Mesendoderm (in vitro differentiated cells): ENCODE results near the gene HAX1. TPM values are rescaled to one million over a fixed set of nuclear protein-coding genes. Genes with fewer than 3 reads are reported as not detected.

Source experiments
- DNase-seq: peaks from one replicate; pipeline ENCODE4 v3.0.0; 2013
- H2AK5ac ChIP-seq: 2 replicates; pipeline ENCODE4 v1.6.1; 2013; ENCODE audit warnings: low read length, inconsistent platforms
- H2BK120ac ChIP-seq: 2 replicates; pipeline ENCODE4 v1.6.1; 2013; ENCODE audit warnings: low read depth, mild to moderate bottlenecking, low read length, moderate library complexity, mixed read lengths
- H2BK15ac ChIP-seq: replicated peaks from 2 replicates; pipeline ENCODE4 v1.6.1; 2013; ENCODE audit warnings: low read depth, mild to moderate bottlenecking, moderate library complexity
- H2BK5ac ChIP-seq: 2 replicates; pipeline ENCODE4 v1.6.1; 2013; ENCODE audit warnings: low read length, inconsistent platforms
- H3K18ac ChIP-seq: 2 replicates; pipeline ENCODE4 v1.6.1; 2013; ENCODE audit warnings: mild to moderate bottlenecking, low read length, mixed read lengths
- H3K23ac ChIP-seq: one replicate; pipeline ENCODE4 v1.6.1; 2013; ENCODE audit warnings: low read length
- H3K27ac ChIP-seq: 2 replicates; pipeline ENCODE4 v1.5.1; 2013; ENCODE audit warnings: low read depth, mild to moderate bottlenecking, inconsistent platforms, low read length, moderate library complexity
- H3K27me3 ChIP-seq: 2 replicates; pipeline ENCODE4 v1.6.1; 2013; ENCODE audit warnings: low read length, control low read depth, mild to moderate bottlenecking, inconsistent platforms; ENCODE audit not compliant: insufficient read depth, poor library complexity
- H3K36me3 ChIP-seq: 2 replicates; pipeline ENCODE4 v1.6.1; 2013; ENCODE audit warnings: low read length, inconsistent platforms; ENCODE audit not compliant: control insufficient read depth, insufficient read depth
- H3K4ac ChIP-seq: one replicate; pipeline ENCODE4 v1.6.1; 2013; ENCODE audit warnings: low read depth, mild to moderate bottlenecking, low read length, moderate library complexity
- H3K4me1 ChIP-seq: 2 replicates; pipeline ENCODE4 v1.6.1; 2013; ENCODE audit warnings: low read depth, low read length, inconsistent platforms; ENCODE audit not compliant: control insufficient read depth
- H3K4me2 ChIP-seq: 2 replicates; pipeline ENCODE4 v1.6.1; 2013; ENCODE audit warnings: low read length
- H3K4me3 ChIP-seq: 2 replicates; pipeline ENCODE4 v1.5.1; 2013; ENCODE audit warnings: mild to moderate bottlenecking, low read length
- H3K56ac ChIP-seq: one replicate; pipeline ENCODE4 v1.6.1; 2013; ENCODE audit warnings: low read length
- H3K79me1 ChIP-seq: 2 replicates; pipeline ENCODE4 v1.6.1; 2013; ENCODE audit warnings: low read length, inconsistent platforms
- H3K79me2 ChIP-seq: 2 replicates; pipeline ENCODE4 v1.6.1; 2013; ENCODE audit warnings: mild to moderate bottlenecking, low read length; ENCODE audit not compliant: control insufficient read depth, insufficient read depth
- H3K9ac ChIP-seq: 2 replicates; pipeline ENCODE4 v1.6.1; 2013; ENCODE audit warnings: low read length, inconsistent platforms
- H4K5ac ChIP-seq: one replicate; pipeline ENCODE4 v1.6.1; 2013; ENCODE audit warnings: low read length
- H4K8ac ChIP-seq: one replicate; pipeline ENCODE4 v1.6.1; 2013; ENCODE audit warnings: low read depth, mild to moderate bottlenecking, control low read depth, low read length, moderate library complexity
- WGBS: extraction: QIAGEN DNeasy Blood & Tissue Kit; methylation state at CpG from one replicate; pipeline ENCODE4 v1.1.7; 2013; ENCODE audit warnings: low lambda C conversion rate, missing lambda C conversion rate; ENCODE audit not compliant: insufficient coverage; ENCODE audit errors: extremely low coverage; 5-methylcytosine and 5-hydroxymethylcytosine counted together
- small RNA-seq: library from polyadenylated mRNA; stranded (forward); fragments of <200 nt; extraction: miRNeasy Mini kit (QIAGEN cat#:217004); gene quantifications from one replicate; pipeline ENCODE3, GENCODE V24; 2013; ENCODE audit not compliant: insufficient read depth

Gene HAX1

DNA sequence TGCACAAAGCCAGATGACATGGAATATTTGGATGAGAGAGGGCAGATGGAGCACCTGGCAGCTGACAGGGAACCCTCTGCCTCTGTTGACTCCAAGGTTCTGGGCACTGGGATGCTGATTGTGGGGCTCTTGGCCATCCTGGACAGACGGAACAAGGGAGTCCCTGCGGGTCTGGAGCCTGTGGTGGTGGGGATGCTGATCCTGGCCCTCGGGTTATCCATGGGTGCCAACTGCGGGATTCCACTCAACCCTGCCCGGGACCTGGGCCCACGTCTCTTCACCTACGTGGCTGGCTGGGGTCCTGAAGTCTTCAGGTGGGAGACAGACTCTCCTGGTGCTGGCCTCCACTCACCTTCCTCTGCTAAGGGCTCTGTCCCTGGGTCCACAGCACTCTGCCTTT lies 51.1 kb downstream of the HAX1 start:
- H3K4ac ChIP-seq: no peak overlapping the region
- no peak overlapping the region for H4K5ac ChIP-seq
- no peak overlapping the region for H2BK5ac ChIP-seq
- no CpG with 5 or more reads among the region's 7 CpGs for WGBS
- H2BK120ac ChIP-seq: no peak overlapping the region
- no peak overlapping the region for H3K4me2 ChIP-seq
- no peak overlapping the region for H3K23ac ChIP-seq
- H2AK5ac ChIP-seq: no peak overlapping the region
- no peaks in the 10 kb centered on the region for H3K27me3 ChIP-seq
- no peak overlapping the region for H2BK15ac ChIP-seq
- peaks cover 3% of the 10 kb centered on the region for H3K79me2 ChIP-seq
- peaks cover 3% of the 10 kb centered on the region for H3K79me1 ChIP-seq
- peaks cover 13% of the 10 kb centered on the region for H3K4me1 ChIP-seq
- H3K27ac ChIP-seq: no peak overlapping the region
- no peak overlapping the region for H3K4me3 ChIP-seq
- no peaks in the 10 kb centered on the region for H3K36me3 ChIP-seq
- no peak overlapping the region for H3K9ac ChIP-seq
- H3K56ac ChIP-seq: no peak overlapping the region
- H3K18ac ChIP-seq: no peak overlapping the region
- no peak for DNase-seq
- H4K8ac ChIP-seq: no peak overlapping the region

DNA sequence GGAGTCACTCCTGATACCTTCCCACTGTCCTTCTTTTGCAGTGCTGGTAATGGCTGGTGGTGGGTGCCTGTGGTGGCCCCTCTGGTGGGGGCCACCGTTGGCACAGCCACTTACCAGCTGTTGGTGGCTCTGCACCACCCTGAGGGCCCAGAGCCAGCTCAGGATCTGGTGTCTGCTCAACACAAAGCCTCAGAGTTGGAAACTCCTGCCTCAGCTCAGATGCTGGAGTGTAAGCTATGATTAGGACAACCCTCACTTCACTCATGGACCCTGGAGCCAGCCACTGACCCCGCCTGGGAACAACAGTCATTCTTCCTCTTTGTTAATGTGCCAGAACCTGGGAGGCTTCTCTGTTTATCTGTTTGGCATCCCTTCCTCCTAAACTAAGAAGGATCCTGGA lies 51.8 kb downstream of the HAX1 start:
- H2BK15ac ChIP-seq: no peak overlapping the region
- peaks cover 3% of the 10 kb centered on the region for H3K79me2 ChIP-seq
- H3K4me3 ChIP-seq: no peak overlapping the region
- no peak overlapping the region for H2BK120ac ChIP-seq
- H3K18ac ChIP-seq: no peak overlapping the region
- H3K9ac ChIP-seq: no peak overlapping the region
- H4K5ac ChIP-seq: no peak overlapping the region
- H3K79me1 ChIP-seq: peaks cover 3% of the 10 kb centered on the region
- no peak overlapping the region for H2AK5ac ChIP-seq
- H3K36me3 ChIP-seq: no peaks in the 10 kb centered on the region
- no peak for DNase-seq
- no CpG with 5 or more reads among the region's 2 CpGs for WGBS
- peaks cover 13% of the 10 kb centered on the region for H3K4me1 ChIP-seq
- H3K27me3 ChIP-seq: no peaks in the 10 kb centered on the region
- H3K4me2 ChIP-seq: no peak overlapping the region
- H2BK5ac ChIP-seq: no peak overlapping the region
- no peak overlapping the region for H3K27ac ChIP-seq
- H3K4ac ChIP-seq: no peak overlapping the region
- no peak overlapping the region for H3K23ac ChIP-seq
- no peak overlapping the region for H3K56ac ChIP-seq
- H4K8ac ChIP-seq: no peak overlapping the region

DNA sequence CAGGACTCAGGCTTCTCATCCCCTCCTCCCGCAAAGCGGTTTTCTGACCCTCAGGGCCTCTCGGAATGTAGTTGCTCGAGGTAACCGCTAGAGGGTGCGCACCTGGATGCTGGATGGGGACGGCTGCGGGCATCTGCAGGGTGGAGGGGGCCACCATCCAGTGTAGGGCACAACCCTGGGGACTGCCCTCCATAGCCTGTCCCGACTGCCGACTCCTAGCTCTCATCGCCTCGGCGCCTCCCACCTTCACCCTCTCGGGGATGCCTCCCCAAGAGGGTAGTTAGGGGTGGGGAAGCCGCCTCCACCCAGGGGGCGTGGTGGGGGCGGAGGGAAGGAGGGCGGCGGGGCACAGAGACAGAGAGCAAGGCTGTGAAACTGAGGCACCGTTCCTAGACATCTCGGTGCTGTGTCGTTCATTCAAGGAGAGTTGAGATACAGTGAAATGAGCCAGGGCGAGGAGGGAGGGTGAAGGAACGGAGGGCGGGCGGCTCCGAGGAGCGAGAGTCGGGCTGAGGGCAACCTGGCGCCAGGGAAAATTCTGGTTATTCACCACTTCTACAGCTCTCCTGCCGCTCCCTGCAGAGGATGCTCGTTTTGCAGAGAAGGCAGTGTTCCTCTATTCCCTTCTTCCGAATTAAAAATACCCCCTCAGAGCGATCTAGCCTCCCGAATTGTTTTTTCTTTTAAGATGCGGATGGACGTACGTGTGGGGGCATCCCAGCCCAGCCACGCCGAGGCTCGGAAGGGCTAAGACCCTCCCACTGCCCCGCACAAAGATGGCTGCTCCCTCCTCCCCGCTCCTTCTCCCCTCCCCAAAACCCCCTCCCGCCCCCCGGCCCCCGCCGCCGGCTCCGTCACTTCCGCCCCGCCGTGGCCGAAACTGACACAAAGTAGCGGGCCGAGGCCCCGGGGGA lies 52.5 kb downstream of the HAX1 start, which contains the start of gene ATP8B2:
ATP8B2 (plus strand) TSS at position 857 of the 914 bp plus-strand sequence. CDS start 2,617 bp downstream, outside the sequence.
- Histone ChIP-seq H3K4ac (no peak within 1 kb of the TSS), H3K27me3 (no peaks in the 10 kb centered on the region), H2BK5ac (no peak within 1 kb of the TSS), H3K27ac (peak within 1 kb of the TSS; percentile 20), H3K9ac (peak within 1 kb of the TSS; percentile 89), H3K4me3 (peak within 1 kb of the TSS; percentile 79), H3K36me3 (no peaks in the 10 kb centered on the region), H3K18ac (peak within 1 kb of the TSS; percentile 55), H2BK120ac (no peak within 1 kb of the TSS), H3K4me1 (peaks cover 16% of the 10 kb centered on the region), H3K23ac (no peak within 1 kb of the TSS), H4K5ac (no peak within 1 kb of the TSS), H3K79me2 (peaks cover 3% of the 10 kb centered on the region), H3K4me2 (peak within 1 kb of the TSS; percentile 99), H3K56ac (peak within 1 kb of the TSS; percentile 94), H4K8ac (no peak within 1 kb of the TSS), H2AK5ac (no peak within 1 kb of the TSS), H3K79me1 (peaks cover 8% of the 10 kb centered on the region), H2BK15ac (no peak within 1 kb of the TSS)
- WGBS: no CpG with 5 or more reads among the region's 56 CpGs
- DNase-seq: peak; percentile 91

Small RNAs within 50 kb of the gene (small RNA-seq; reads per million reads assigned to genes)
- not detected for gene RF00273
- gene RNU6-121P: not detected
- not detected for gene RNU6-239P
- gene SNORA58B: not detected
